Natural killer cell treated with Interleukin-12 subunit alpha and Interleukin-12 subunit beta and Interleukin-15 and Interleukin-18, amount 100 ng/mL, for 72 hours (primary cell): ENCODE measurements around the gene METRN. TPM values are rescaled to one million over a fixed set of nuclear protein-coding genes. Genes with fewer than 3 reads are reported as not detected.

Experiments used
- ATAC-seq, 2 donors: fragments of 150-1000 bp; cut with Tn5 transposase in 1 of 2; sonication (Bioruptor Pico), chemical (Tn5 transposase) in 1 of 2; 2 replicates each; pipeline ENCODE4 v1.10.0; 2021
- DNase-seq: peaks from one replicate; pipeline ENCODE4 v3.0.0; 2022; ENCODE audit warnings: low spot score
- H3K27ac Mint-ChIP-seq, 2 donors: 1 replicate in 1 of 2; 2 replicates in 1 of 2; pipeline ENCODE4 v1.8.0; 2022; ENCODE audit warnings: mixed read lengths in 2 of 2, mild to moderate bottlenecking in 1 of 2, moderate library complexity in 1 of 2
- H3K27me3 Mint-ChIP-seq, 2 donors: 1 replicate in 1 of 2; 2 replicates in 1 of 2; pipeline ENCODE4 v1.8.0; 2022; ENCODE audit warnings: mixed read lengths in 2 of 2
- H3K36me3 Mint-ChIP-seq: one replicate; pipeline ENCODE4 v1.8.0; 2022; ENCODE audit warnings: mixed read lengths
- H3K4me1 Mint-ChIP-seq, 2 donors: 1 replicate in 1 of 2; 2 replicates in 1 of 2; pipeline ENCODE4 v1.8.0; 2022; ENCODE audit warnings: low read depth in 2 of 2, mixed read lengths in 2 of 2, mild to moderate bottlenecking in 1 of 2
- H3K4me3 Mint-ChIP-seq: one replicate; pipeline ENCODE4 v1.8.0; 2022; ENCODE audit warnings: mixed read lengths
- H3K9me3 Mint-ChIP-seq: 2 replicates; pipeline ENCODE4 v1.8.0; 2022; ENCODE audit warnings: mixed read lengths
- total RNA-seq, 2 donors: library from RNA; stranded (reverse); gene quantifications; one replicate each; pipeline ENCODE4 v1.2.3, GENCODE V29; 2022

The METRN gene
- total RNA-seq, 2 donors from 2014 or later, result 21.0 to 34.9 TPM

GRCh38 chr16:693364-693763, 21.6 kb upstream of the METRN start:
- Mint-ChIP-seq H3K27ac (no peak overlapping the region), H3K36me3 (no peaks in the 10 kb centered on the region), H3K4me3 (no peak overlapping the region), H3K27me3 (peaks cover 0 to 8% of the 10 kb centered on the region in 2 donors), H3K4me1 (peaks cover 3 to 10% of the 10 kb centered on the region in 2 donors), H3K9me3 (no peaks in the 10 kb centered on the region)
- no peak for DNase-seq
- no peak for ATAC-seq

- Mint-ChIP-seq H3K36me3 (no peaks in the 10 kb centered on the region), H3K4me3 (no peak overlapping the region), H3K9me3 (no peaks in the 10 kb centered on the region), H3K27ac (no peak overlapping the region), H3K27me3 (peaks cover 0 to 8% of the 10 kb centered on the region in 2 donors), H3K4me1 (peaks cover 3 to 10% of the 10 kb centered on the region in 2 donors)
- DNase-seq (no peak), ATAC-seq (no peak)
These were observed 21.2 kb upstream of the METRN start for GRCh38 chr16:693766-694165.

GRCh38 chr16:694187-694862, 20.6 kb upstream of the METRN start:
- DNase-seq, result no peak
- H3K9me3 Mint-ChIP-seq, result no peaks in the 10 kb centered on the region
- H3K4me3 Mint-ChIP-seq, result no peak overlapping the region

DNA sequence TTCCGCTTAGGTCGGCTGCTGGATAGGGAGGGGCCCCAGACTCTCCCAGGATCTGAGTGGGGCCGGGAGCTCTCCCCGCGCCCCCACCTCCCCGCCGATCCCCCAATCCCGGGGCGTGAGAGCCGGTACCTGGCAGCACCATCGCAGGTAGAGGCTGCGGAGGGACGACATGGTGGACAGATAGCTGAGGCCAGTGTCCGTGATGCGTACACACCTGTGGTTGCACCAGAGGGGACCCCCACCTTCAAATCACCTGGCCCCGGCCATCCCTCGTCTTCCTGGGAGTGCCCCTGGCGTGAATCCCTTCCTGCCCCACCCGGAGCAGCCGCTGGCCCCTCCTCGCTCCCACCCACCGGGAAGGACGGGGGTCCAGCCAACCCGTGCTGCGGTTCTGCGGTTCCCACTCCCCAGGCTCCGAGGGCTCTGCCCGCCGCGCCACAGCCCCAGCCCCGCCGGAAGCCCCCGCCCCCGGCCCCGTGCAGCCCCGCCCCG, 20.0 kb upstream of the METRN start:
- Mint-ChIP-seq H3K36me3 (no peaks in the 10 kb centered on the region), H3K4me1 (peaks cover 3 to 10% of the 10 kb centered on the region in 2 donors), H3K27ac (no peak overlapping the region), H3K4me3 (no peak overlapping the region), H3K27me3 (peaks cover 0 to 8% of the 10 kb centered on the region in 2 donors), H3K9me3 (no peaks in the 10 kb centered on the region)
- no peak for DNase-seq
- ATAC-seq, result no peak

More at GRCh38 chr16:694187-694862, 20.6 kb upstream of the METRN start:
- H3K27me3 Mint-ChIP-seq, result peaks cover 0 to 8% of the 10 kb centered on the region in 2 donors
- no peaks in the 10 kb centered on the region for H3K36me3 Mint-ChIP-seq
- no peak overlapping the region for H3K27ac Mint-ChIP-seq
- peaks cover 3 to 10% of the 10 kb centered on the region in 2 donors for H3K4me1 Mint-ChIP-seq
- ATAC-seq, result no peak

DNA sequence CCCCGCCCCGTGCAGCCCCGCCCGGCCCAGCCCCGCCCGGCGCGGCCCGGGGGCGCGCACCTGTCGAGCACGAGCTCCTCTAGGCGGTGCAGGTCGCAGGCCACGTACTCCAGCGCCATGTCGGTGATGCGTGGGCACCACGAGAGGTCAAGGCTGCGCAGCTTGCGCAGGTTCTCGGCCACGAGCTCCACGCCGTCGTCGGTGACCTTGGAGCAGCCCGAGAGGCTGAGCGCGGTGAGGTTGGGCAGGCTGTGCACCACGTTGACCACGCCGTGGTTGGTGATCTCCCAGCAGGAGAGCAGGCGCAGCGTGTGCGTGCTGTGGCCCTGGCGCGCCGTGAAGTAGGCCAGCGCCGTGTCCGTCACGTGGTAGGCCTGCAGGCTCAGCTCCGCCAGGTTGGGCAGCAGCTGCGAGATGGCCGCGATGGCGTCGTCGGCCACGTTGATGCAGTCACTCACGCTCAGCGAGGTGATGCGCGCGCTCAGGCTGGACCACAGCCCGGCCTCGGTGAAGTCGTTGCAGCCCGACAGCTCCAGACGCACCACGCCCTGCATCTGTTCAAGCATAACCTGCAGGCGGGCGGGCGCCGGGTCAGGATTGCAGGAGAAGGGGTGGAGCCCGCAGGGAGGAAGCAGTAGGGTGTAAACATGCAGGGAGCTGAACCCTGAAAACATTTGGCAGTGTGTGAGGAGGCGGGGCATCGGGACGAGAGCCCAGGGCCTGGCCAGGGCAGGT, 19.4 kb upstream of the METRN start:
- Mint-ChIP-seq H3K27ac (no peak overlapping the region), H3K36me3 (no peaks in the 10 kb centered on the region), H3K4me3 (peak overlapping the region; percentile 49), H3K27me3 (peaks cover 0 to 8% of the 10 kb centered on the region in 2 donors), H3K4me1 (peaks cover 3 to 7% of the 10 kb centered on the region in 2 donors), H3K9me3 (no peaks in the 10 kb centered on the region)
- DNase-seq (no peak), ATAC-seq (peak; percentile 56 to 78)

DNA sequence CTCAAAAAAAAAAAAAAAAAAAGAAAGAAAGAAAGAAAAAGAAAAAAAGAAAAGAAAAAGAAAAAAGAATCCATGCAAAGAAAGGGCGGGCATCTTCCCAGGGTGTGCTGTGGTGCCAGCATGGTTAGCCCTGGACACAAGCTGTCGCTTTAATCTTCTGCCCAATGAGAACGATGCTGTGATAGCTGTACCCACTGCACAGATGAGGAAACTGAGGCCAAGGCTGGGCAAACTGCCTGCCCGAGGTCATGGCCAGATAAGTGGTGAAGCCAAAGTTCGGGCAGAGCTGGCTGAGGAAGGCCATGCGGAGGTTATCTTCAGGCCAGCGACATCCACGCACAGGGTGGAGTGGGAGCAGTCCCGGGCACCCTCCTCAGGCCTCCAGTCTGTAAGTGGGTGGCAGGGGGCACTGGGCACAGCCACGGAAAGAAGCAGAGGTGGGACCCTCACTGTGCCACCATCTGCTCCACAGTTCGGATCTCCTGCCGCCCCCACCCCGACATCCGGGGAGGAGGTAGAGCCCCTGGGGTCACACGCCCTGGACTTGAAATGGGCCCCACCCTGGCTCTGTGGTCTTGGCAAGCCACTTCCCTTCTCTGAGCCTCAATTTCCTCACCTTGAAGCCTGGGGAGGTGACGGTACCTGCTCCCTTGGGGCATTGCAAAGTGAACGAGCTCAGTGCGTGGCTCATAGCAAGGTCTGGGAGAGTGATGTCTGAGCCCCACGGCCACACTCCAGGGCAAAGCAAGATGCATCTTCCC, 15.8 kb upstream of the METRN start:
- no peak overlapping the region for H3K27ac Mint-ChIP-seq
- ATAC-seq, result no peak
- peaks cover 0 to 3% of the 10 kb centered on the region in 2 donors for H3K4me1 Mint-ChIP-seq
- H3K27me3 Mint-ChIP-seq, result peaks cover 9 to 10% of the 10 kb centered on the region in 2 donors
- H3K9me3 Mint-ChIP-seq, result no peaks in the 10 kb centered on the region
- no peak overlapping the region for H3K4me3 Mint-ChIP-seq
- no peaks in the 10 kb centered on the region for H3K36me3 Mint-ChIP-seq
- no peak for DNase-seq

- Mint-ChIP-seq H3K27me3 (peaks cover 9% of the 10 kb centered on the region in 2 donors), H3K9me3 (no peaks in the 10 kb centered on the region), H3K27ac (no peak overlapping the region), H3K4me3 (no peak overlapping the region), H3K4me1 (no peaks in the 10 kb centered on the region), H3K36me3 (no peaks in the 10 kb centered on the region)
- ATAC-seq, result peak; percentile 51 to 52
- no peak for DNase-seq
These were observed 14.0 kb upstream of the METRN start for GRCh38 chr16:700684-701584.

DNA sequence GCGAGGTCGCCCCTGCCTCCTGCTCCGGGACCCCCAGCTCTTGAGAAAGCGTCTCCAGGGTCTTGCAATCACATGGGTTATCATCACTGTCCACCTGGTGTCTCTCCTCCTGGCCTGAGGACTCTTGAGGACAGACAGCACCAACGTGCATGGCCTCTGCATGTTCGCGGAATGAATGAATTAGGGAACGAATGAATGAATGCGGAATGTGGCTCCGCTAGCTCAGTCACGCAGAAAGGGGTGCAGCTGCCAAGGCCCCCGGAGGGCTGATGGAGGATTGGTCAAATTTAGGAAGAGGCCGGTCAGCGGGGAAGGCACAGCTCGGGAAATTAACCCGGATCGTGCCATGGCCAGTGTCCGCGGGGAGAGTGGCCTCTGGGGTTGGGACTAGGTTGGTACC, 12.6 kb upstream of the METRN start:
- H3K27me3 Mint-ChIP-seq, result peaks cover 9% of the 10 kb centered on the region in 2 donors
- no peak for ATAC-seq
- no peaks in the 10 kb centered on the region for H3K9me3 Mint-ChIP-seq
- H3K4me1 Mint-ChIP-seq, result no peaks in the 10 kb centered on the region
- DNase-seq, result no peak
- no peak overlapping the region for H3K27ac Mint-ChIP-seq
- no peak overlapping the region for H3K4me3 Mint-ChIP-seq
- H3K36me3 Mint-ChIP-seq, result no peaks in the 10 kb centered on the region

- Mint-ChIP-seq H3K27me3 (peaks cover 9 to 16% of the 10 kb centered on the region in 2 donors), H3K4me1 (no peaks in the 10 kb centered on the region), H3K36me3 (no peaks in the 10 kb centered on the region), H3K9me3 (no peaks in the 10 kb centered on the region), H3K27ac (no peak overlapping the region), H3K4me3 (no peak overlapping the region)
- ATAC-seq, result no peak
- no peak for DNase-seq
These were observed 11.5 kb upstream of the METRN start for GRCh38 chr16:703406-703805.

DNA sequence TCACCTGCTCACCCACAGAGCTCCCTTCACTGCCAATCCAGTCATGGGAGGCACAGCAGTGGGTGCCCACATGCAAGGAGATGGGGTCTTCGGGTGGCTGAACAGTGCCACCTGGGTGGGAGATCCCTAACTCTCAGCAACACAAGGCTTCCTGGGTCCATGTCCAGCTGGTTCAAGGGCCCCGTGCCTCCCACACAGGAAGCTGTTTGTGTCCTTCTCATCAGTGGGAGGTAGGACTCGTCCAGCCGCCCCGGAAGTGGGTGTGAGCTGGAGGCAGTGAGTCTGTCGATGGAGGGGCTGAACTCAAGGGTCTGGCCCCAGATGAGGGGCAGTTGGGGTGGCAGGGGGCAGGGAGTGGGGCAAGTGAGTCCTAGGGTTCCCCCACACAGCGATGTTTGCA, 10.9 kb upstream of the METRN start:
- DNase-seq (no peak), ATAC-seq (no peak)
- no peaks in the 10 kb centered on the region for H3K36me3 Mint-ChIP-seq
- peaks cover 9 to 17% of the 10 kb centered on the region in 2 donors for H3K27me3 Mint-ChIP-seq
- H3K4me1 Mint-ChIP-seq, result no peaks in the 10 kb centered on the region
- H3K27ac Mint-ChIP-seq, result no peak overlapping the region
- no peak overlapping the region for H3K4me3 Mint-ChIP-seq
- H3K9me3 Mint-ChIP-seq, result no peaks in the 10 kb centered on the region

- H3K36me3 Mint-ChIP-seq, result no peaks in the 10 kb centered on the region
- no peaks in the 10 kb centered on the region for H3K9me3 Mint-ChIP-seq
- no peak for DNase-seq
- no peak for ATAC-seq
- no peak overlapping the region for H3K27ac Mint-ChIP-seq
- H3K4me1 Mint-ChIP-seq, result no peaks in the 10 kb centered on the region
- peaks cover 9 to 17% of the 10 kb centered on the region in 2 donors for H3K27me3 Mint-ChIP-seq
- no peak overlapping the region for H3K4me3 Mint-ChIP-seq
These were observed 10.2 kb upstream of the METRN start for GRCh38 chr16:704552-705380.

DNA sequence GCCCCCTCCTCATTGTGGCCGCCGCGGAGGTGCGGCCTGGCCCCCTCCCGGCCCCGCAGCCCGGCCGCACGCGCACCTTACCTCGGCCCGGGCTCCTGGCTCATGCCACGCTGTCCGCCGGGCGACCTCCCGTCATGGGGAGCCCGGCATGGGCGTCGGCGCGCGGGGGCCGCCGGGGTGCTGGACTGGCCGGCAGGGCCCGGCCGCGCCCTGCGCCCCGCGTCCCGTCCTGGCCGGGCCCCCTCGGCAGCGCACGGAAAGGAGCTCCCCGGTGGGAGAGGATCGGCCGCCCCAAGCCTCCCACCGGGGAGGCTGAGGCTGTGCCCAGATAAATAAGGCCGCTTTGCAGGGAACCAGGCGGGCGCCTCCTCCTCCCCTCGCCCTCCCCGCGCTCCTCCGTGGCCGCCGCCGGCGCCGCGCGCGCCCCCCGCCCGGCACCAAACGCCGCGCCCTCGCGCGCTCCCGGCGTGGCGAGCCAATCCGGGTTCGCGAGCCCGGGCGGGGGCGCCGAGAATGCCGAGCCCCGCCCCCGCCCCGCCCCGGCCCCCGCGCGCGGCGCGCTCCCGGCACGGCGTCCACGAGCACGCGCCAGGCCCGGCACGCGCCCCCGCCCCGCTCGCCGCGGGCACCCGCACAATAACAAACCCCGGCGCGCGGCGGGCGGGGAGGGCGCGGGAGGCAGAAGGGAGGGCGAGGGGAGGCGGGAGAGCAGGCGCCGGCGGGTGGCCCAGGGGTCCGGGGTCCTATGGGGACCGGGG, 9.3 kb upstream of the METRN start, which contains the start of gene FBXL16:
FBXL16 (minus strand) TSS at position 371 of the 758 bp plus-strand sequence. CDS start 8,396 bp downstream, outside the sequence.
- no peak for ATAC-seq

More for the DNA sequence above, 9.3 kb upstream of the METRN start, which contains the start of gene FBXL16:
- Mint-ChIP-seq H3K4me1 (no peaks in the 10 kb centered on the region), H3K4me3 (no peak within 1 kb of the TSS), H3K9me3 (no peaks in the 10 kb centered on the region), H3K36me3 (no peaks in the 10 kb centered on the region), H3K27me3 (peaks cover 9 to 17% of the 10 kb centered on the region in 2 donors), H3K27ac (no peak within 1 kb of the TSS)
- no peak for DNase-seq
